ENCODE data around the gene VPS37D.
"Not testable (repeated sequence)": the region's sequence is repeated elsewhere in the genome, so short reads cannot be mapped to it uniquely, and the experiment has no call there.

Gene VPS37D

GRCh38 chr7:73706126-73707044 is 38.8 kb downstream of the VPS37D start:
- peak; percentile 39 for DNase-seq (ENCODE audit: low read depth)

DNA sequence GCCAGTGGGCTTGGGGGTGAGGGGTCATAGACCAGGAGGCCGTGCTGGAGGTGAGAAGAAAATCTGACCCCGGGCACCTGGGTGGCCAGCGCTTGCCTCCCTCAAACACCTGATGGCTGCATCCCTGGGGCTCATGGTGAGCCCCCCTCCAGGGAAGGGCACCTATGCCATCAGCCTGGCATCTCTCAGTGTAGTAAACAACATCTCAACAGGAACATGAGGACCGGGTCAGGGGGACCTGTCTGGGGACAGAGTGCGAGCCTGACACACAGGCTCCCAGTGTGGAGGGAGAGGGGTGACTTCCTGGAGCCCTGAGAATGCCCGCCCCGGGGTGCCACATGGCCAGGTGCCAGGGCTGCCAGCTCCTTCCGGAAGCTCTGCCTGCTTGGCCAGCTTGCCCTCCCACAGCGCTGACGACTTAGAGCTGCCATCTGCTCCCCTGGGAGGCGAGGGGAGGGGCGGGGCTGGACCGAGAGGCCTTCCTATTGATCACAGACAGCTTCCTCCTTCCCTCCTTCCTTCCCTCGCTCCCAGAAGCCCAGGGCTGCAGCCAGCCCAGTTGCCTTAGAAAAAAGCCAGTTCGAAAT is 39.5 kb downstream of the VPS37D start:
- DNase-seq (ENCODE audit: low read depth), result no peak

DNA sequence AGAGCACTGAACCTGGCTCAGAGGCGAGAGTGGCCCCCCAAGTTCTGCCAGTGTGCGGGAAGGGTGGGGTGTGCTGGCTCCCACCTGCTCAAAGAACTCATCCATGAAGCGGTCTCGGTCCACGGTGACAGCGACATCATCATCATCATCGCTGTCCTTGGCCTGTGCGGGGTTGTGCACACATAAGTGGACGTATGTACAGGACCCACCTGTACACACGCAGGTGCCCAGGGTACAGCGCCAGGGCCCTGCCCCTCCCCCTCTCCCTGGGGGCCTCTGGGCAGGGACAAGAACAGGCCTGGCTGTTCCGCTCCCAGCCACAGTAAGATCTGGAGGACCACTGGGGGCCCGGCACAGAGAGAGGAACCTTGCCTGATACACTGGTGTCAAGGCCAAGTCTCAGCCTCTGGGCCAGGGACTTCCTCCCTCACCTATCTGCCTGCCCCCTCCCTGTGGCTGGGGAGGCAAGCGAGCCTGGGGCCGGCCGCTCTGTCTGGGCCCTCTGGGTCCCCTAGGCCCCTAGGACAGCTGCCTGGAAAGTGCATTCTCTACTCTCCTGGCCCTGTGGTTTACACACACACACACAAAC is 41.4 kb downstream of the VPS37D start:
- DNase-seq (ENCODE audit: low read depth), result no peak

DNA sequence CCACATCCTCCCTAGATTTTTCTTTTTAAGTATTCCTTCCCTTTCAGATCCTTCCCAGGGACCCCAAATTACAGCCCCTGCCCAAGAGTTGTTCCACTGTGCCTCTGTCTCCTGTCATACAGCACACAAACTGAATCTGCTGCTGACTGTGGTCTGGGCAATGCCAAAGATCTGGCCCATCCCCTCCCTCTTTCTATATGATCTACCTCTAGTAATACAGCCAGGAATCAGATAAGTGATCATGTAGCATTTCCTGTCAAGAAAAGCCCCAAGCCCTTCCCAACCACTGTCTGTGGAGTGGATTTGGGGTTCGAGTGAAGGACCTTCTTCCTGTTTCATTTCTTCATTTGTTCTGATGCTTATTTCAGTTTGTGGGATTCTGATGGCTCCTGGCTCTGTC is 45.1 kb downstream of the VPS37D start:
- DNase-seq (ENCODE audit: low read depth), result no peak

- not testable (repeated sequence) for DNase-seq (ENCODE audit: low read depth)
Measured at GRCh38 chr7:73713319-73713718, 45.7 kb downstream of the VPS37D start.

DNA sequence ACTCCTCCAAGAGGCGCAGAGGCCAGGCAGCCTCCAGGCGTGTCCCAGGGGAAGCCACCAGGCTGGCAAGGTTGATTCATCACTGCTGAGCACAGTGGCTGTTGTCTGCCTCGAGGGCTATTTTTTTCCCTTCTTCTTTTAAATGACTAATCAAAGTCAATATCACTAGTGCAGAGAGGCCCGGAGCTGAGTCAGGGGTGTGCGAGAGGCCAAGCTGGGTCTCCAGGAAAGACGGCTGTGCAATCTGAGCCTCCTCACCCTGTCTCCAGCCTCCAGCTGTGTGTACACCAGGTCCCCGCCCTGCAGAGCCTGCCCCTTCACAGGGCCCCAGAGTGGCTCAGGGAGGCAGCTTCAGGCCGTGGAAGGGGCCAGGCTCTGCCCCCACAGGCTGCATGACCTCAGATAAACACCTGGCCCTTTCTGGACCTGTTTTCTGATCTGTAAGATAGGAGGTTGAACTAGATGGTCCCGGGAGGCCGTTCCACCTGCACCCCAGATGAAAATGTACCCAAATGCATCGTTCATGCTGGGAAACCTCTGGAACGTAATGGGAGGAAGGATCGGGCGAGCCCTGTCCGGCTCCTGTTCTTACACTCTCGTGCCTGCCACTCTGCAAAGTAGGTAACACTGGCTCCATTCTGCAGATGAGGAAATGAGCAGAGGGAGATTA is 48.2 kb downstream of the VPS37D start:
- DNase-seq (ENCODE audit: low read depth), result peak; percentile 58

GRCh38 chr7:73716318-73716890 is 48.8 kb downstream of the VPS37D start:
- no peak for DNase-seq (ENCODE audit: low read depth)

- DNase-seq (ENCODE audit: low read depth), result no peak
Measured at GRCh38 chr7:73717025-73717807, 49.6 kb downstream of the VPS37D start.

GRCh38 chr7:73717991-73718405 is 50.4 kb downstream of the VPS37D start:
- DNase-seq (ENCODE audit: low read depth), result peak; percentile 73

- no peak for DNase-seq (ENCODE audit: low read depth)
Measured at GRCh38 chr7:73718438-73718881, 50.8 kb downstream of the VPS37D start.

- DNase-seq (ENCODE audit: low read depth), result peak; percentile 60
Measured at GRCh38 chr7:73718905-73719805, 51.5 kb downstream of the VPS37D start, which contains the start of gene STX1A. Gene STX1A, minus strand, starts transcription at chr7:73719669. Its CDS starts 38 bp downstream, at chr7:73719631.

- DNase-seq (ENCODE audit: low read depth), result no peak
Measured at GRCh38 chr7:73719806-73720169, 52.2 kb downstream of the VPS37D start.

DNA sequence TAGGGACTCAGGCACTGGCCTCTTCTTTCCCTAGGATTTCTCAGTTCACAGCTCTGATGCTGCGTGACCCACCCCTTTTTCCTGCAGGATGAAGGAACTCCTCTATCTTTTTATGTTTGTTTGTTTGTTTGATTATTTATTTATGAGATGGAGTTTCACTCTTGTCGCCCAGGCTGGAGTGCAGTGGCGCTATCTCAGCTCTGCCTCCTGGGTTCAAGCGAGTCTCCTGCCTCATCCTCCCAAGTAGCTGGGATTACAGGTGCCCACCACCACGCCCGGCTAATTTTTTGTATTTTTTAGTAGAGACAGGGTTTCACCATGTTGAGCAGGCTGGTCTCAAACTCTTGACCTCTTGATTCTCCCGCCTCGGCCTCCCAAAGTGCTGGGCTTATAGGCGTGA is 52.8 kb downstream of the VPS37D start:
- DNase-seq (ENCODE audit: low read depth), result not testable (repeated sequence)

- no peak for DNase-seq (ENCODE audit: low read depth)
Measured at GRCh38 chr7:73721377-73721817, 53.8 kb downstream of the VPS37D start.
